HCT116 (cell line): ENCODE measurements around the gene KANSL1. TPM values are rescaled to one million over a fixed set of nuclear protein-coding genes. Genes with fewer than 3 reads are reported as not detected.

Source experiments
- ATAC-seq: fragments of 200-7000 bp; cut with Tn5 transposase; 2 replicates; pipeline ENCODE4 v1.9.1; 2020; ENCODE audit warnings: mild to moderate bottlenecking, moderate library complexity
- BruUV-seq: library from RNA; stranded (reverse); fragments of 400-500 nt; replicated peaks from 2 replicates; lab custom pipeline; 2021; lab: Mats Ljungman, UMichigan
- CTCF ChIA-PET: fragments of 300-600 bp; sonication (Branson Sonifier 250); formaldehyde crosslinking; loops from one replicate; lab custom pipeline; 2021; ENCODE audit warnings: antibody characterized with exemption; lab: Charles Lee
- POLR2A ChIA-PET: fragments of 300-600, 350-600 bp; sonication (Branson Sonifier 250); formaldehyde crosslinking; loops from one replicate; lab custom pipeline; 2021; ENCODE audit warnings: antibody characterized with exemption; lab: Charles Lee
- RAD21 ChIA-PET, 2 experiments: fragments of 300-600 bp; sonication (Branson Sonifier 250); formaldehyde crosslinking; loops; one replicate each; lab custom pipeline; 2023; ENCODE audit warnings: low total read pairs in 2 of 2; ENCODE audit not compliant: uncharacterized antibody in 2 of 2, unreplicated experiment in 2 of 2, low non-redundant PET in 1 of 2; lab: Charles Lee
- DNase-seq: peaks from one replicate; pipeline ENCODE4 v3.0.0-alpha.2; 2010; ENCODE audit warnings: low read depth, low spot score
- H2AFZ ChIP-seq: fragments of 200-600 bp; shearing (Covaris generic), sonication (generic); 2 replicates; pipeline ENCODE4 v1.6.1; 2017; ENCODE audit warnings: low read depth, mixed run types, mixed read lengths, antibody characterized with exemption, low read length; ENCODE audit not compliant: poor library complexity, severe bottlenecking
- H3K27ac ChIP-seq: 2 replicates; pipeline ENCODE4 v1.5.1; 2012; ENCODE audit warnings: low read depth, low read length
- H3K27me3 ChIP-seq: fragments of 200-600 bp; sonication (generic); 2 replicates; pipeline ENCODE4 v1.6.1; 2016; ENCODE audit warnings: mixed run types, low read length, mixed read lengths; ENCODE audit not compliant: insufficient read depth
- H3K36me3 ChIP-seq, 2 experiments: fragments of 200-500 bp in 1 of 2; fragments of 200-600 bp in 1 of 2; sonication (Bioruptor generic) in 1 of 2; sonication (generic) in 1 of 2; 2 replicates each; pipeline versions ENCODE4 v1.5.1 to v1.6.1; 2014 to 2016; ENCODE audit warnings: low read length in 2 of 2, inconsistent platforms in 1 of 2, mixed read lengths in 1 of 2, mixed run types in 1 of 2; ENCODE audit not compliant: insufficient read depth in 2 of 2, control insufficient read depth in 1 of 2
- H3K4me1 ChIP-seq, 2 experiments: fragments of 200-600 bp in 1 of 2; sonication (generic) in 1 of 2; 2 replicates each; pipeline versions ENCODE4 v1.5.1 to v1.6.1; 2012 to 2017; ENCODE audit warnings: low read length in 2 of 2, inconsistent platforms in 1 of 2, mild to moderate bottlenecking in 1 of 2, mixed read lengths in 1 of 2, mixed run types in 1 of 2, moderate library complexity in 1 of 2; ENCODE audit not compliant: insufficient read depth in 2 of 2, control insufficient read depth in 1 of 2
- H3K4me2 ChIP-seq: fragments of 200-600 bp; sonication (generic); 2 replicates; pipeline ENCODE4 v1.6.1; 2017; ENCODE audit warnings: mixed run types, low read length, mixed read lengths
- H3K4me3 ChIP-seq, 2 experiments: fragments of 200-600 bp in 1 of 2; sonication (generic) in 1 of 2; replicated peaks in 1 of 2; 2 replicates each; pipeline ENCODE4 v1.5.1; 2011 to 2016; ENCODE audit warnings: low read length in 2 of 2, control low read depth in 1 of 2, low read depth in 1 of 2, mild to moderate bottlenecking in 1 of 2, mixed read lengths in 1 of 2, mixed run types in 1 of 2
- H3K79me2 ChIP-seq: fragments of 200-600 bp; sonication (generic); 2 replicates; pipeline ENCODE4 v1.6.1; 2017; ENCODE audit warnings: mild to moderate bottlenecking, mixed run types, low read length, moderate library complexity, mixed read lengths; ENCODE audit not compliant: insufficient read depth
- H3K9ac ChIP-seq: fragments of 200-600 bp; sonication (generic); 2 replicates; pipeline ENCODE4 v1.6.1; 2016; ENCODE audit warnings: low read length, mixed read lengths
- H3K9me2 ChIP-seq: fragments of 200-600 bp; sonication (generic), shearing (Covaris generic); 2 replicates; pipeline ENCODE4 v1.6.1; 2017; ENCODE audit warnings: mixed run types, mild to moderate bottlenecking, moderate library complexity; ENCODE audit not compliant: insufficient read depth
- H3K9me3 ChIP-seq, 2 experiments: fragments of 200-500 bp in 1 of 2; fragments of 200-600 bp in 1 of 2; sonication (Bioruptor generic) in 1 of 2; sonication (generic) in 1 of 2; 2 replicates each; pipeline ENCODE4 v1.6.1; 2014 to 2017; ENCODE audit warnings: low read length in 2 of 2, mixed read lengths in 2 of 2, inconsistent platforms in 1 of 2, low read depth in 1 of 2, mild to moderate bottlenecking in 1 of 2, mixed run types in 1 of 2, moderate library complexity in 1 of 2; ENCODE audit not compliant: control insufficient read depth in 1 of 2, insufficient read depth in 1 of 2
- H4K20me1 ChIP-seq: fragments of 200-600 bp; sonication (generic), shearing (Covaris generic); 2 replicates; pipeline ENCODE4 v1.6.1; 2017; ENCODE audit warnings: mixed run types, mild to moderate bottlenecking, moderate library complexity; ENCODE audit not compliant: insufficient read depth
- ATF3 ChIP-seq: IDR thresholded peaks from 2 replicates; pipeline ENCODE4 v1.6.1; 2012
- CBX3 ChIP-seq: IDR thresholded peaks from 2 replicates; pipeline ENCODE4 v1.6.1; 2012; ENCODE audit warnings: low read depth
- CEBPB ChIP-seq: IDR thresholded peaks from 2 replicates; pipeline ENCODE4 v1.6.1; 2012; ENCODE audit warnings: low read depth
- CTCF ChIP-seq, 3 experiments: fragments of 200-600 bp in 1 of 3; sonication (generic) in 1 of 3; IDR thresholded peaks in 2 of 3; conservative IDR thresholded peaks in 1 of 3; 2 replicates each; pipeline ENCODE4 v1.5.1; 2012 to 2017; ENCODE audit warnings: low read depth in 2 of 3, low read length in 2 of 3, antibody characterized with exemption in 1 of 3, borderline replicate concordance in 1 of 3, control low read depth in 1 of 3, mild to moderate bottlenecking in 1 of 3, mixed read lengths in 1 of 3, mixed run types in 1 of 3, moderate library complexity in 1 of 3; ENCODE audit not compliant: insufficient read depth in 1 of 3
- ELF1 ChIP-seq: IDR thresholded peaks from 2 replicates; pipeline ENCODE4 v1.6.1; 2012; ENCODE audit warnings: low read depth, borderline replicate concordance
- FOSL1 ChIP-seq: IDR thresholded peaks from 2 replicates; pipeline ENCODE4 v1.6.1; 2012; ENCODE audit warnings: low read depth
- JUND ChIP-seq: IDR thresholded peaks from 2 replicates; pipeline ENCODE4 v1.6.1; 2012
- POLR2A ChIP-seq: IDR thresholded peaks from 2 replicates; pipeline ENCODE4 v1.7.0; 2011; ENCODE audit warnings: borderline replicate concordance; ENCODE audit not compliant: insufficient read depth, insufficient read length; ENCODE audit errors: extremely low read depth
- POLR2AphosphoS5 ChIP-seq: IDR thresholded peaks from 2 replicates; pipeline ENCODE4 v1.6.1; 2011; ENCODE audit warnings: mild to moderate bottlenecking, low read depth, low read length, moderate library complexity
- RAD21 ChIP-seq: IDR thresholded peaks from 2 replicates; pipeline ENCODE4 v1.6.1; 2012; ENCODE audit warnings: low read depth, mild to moderate bottlenecking
- REST ChIP-seq: IDR thresholded peaks from 2 replicates; pipeline ENCODE4 v1.6.1; 2012; ENCODE audit warnings: low read depth
- TCF7L2 ChIP-seq: IDR thresholded peaks from 2 replicates; pipeline ENCODE4 v1.7.0; 2011; ENCODE audit warnings: borderline replicate concordance, inconsistent platforms; ENCODE audit not compliant: insufficient read depth, insufficient read length; ENCODE audit errors: extremely low read depth
- YY1 ChIP-seq: IDR thresholded peaks from 2 replicates; pipeline ENCODE4 v1.6.1; 2011; ENCODE audit warnings: low read length, low read depth, moderate library complexity, mild to moderate bottlenecking; ENCODE audit not compliant: insufficient replicate concordance; ENCODE audit errors: extremely low read depth
- ZBTB33 ChIP-seq: IDR thresholded peaks from 2 replicates; pipeline ENCODE4 v1.6.1; 2011; ENCODE audit warnings: mild to moderate bottlenecking, low read length, moderate library complexity; ENCODE audit not compliant: insufficient replicate concordance; ENCODE audit errors: extremely low read depth
- ZFX ChIP-seq: fragments of 450-650 bp; IDR thresholded peaks from 2 replicates; pipeline ENCODE4 v1.6.1; 2017
- ZNF274 ChIP-seq: fragments of 200-500 bp; sonication (Bioruptor generic); IDR thresholded peaks from 2 replicates; pipeline ENCODE4 v1.6.1; 2014; ENCODE audit warnings: mild to moderate bottlenecking, low read depth, low read length, inconsistent platforms
- intact Hi-C: fragments of 100-400 bp; cut with micrococcal nuclease; formaldehyde crosslinking; loops from 2 replicates; pipeline ENCODE4 v1.10.0; 2022
- total RNA-seq: library from RNA; stranded (reverse); gene quantifications from one replicate; pipeline ENCODE4 v1.2.1, GENCODE V29; 2021; ENCODE audit not compliant: unreplicated experiment

The KANSL1 gene
- total RNA-seq, 1 experiment from 2014 or later, result 77.5 TPM

- Histone ChIP-seq H3K79me2 (peaks cover 36% of the 10 kb centered on the region), H3K36me3 (peaks cover 19 to 28% of the 10 kb centered on the region in 2 experiments), H3K4me1 (peaks cover 6 to 16% of the 10 kb centered on the region in 2 experiments), H3K9me2 (no peaks in the 10 kb centered on the region), H3K4me2 (no peak overlapping the region), H4K20me1 (peaks cover 3% of the 10 kb centered on the region; the same call in 1 of the 2 replicates)
- no peak for ATAC-seq
- TF ChIP-seq ZBTB33 (no peak), ZNF274 (no peak), FOSL1 (no peak), REST (no peak), POLR2AphosphoS5 (no peak), ELF1 (no peak), CTCF (IDR thresholded peaks at IDR 0.05 in 2 of 3, conservative IDR thresholded peaks at IDR 0.05 in 1 of 3; ENCODE audit: borderline replicate concordance in 1 of 3, insufficient read depth in 1 of 3, low read depth in 2 of 3, low read length in 2 of 3) (no peak), CBX3 (no peak), CEBPB (no peak), TCF7L2 (no peak), JUND (no peak), ZFX (no peak), POLR2A (no peak), YY1 (no peak), ATF3 (no peak), RAD21 (no peak)
- TF ChIP-seq, all 23 proteins: peak for 0
- intact Hi-C loops, result no loop called here
- no peaks in the 10 kb centered on the region for H3K27me3 ChIP-seq
- no peak overlapping the region for H3K4me3 ChIP-seq
- DNase-seq, result no peak
- no peak overlapping the region for H2AFZ ChIP-seq
- no peak overlapping the region for H3K27ac ChIP-seq
- RAD21 ChIA-PET, result no interaction called here
- H3K9ac ChIP-seq, result no peak overlapping the region
- CTCF ChIA-PET, result interaction anchor here (3.8 kb wide), 1 partner anchor 20 kb away, joined by 13 read pairs; no protein-coding TSS in a partner anchor
- H3K9me3 ChIP-seq, result no peaks in the 10 kb centered on the region
- POLR2A ChIA-PET, result no interaction called here
- BruUV-seq, result no TSS peak
Measured at GRCh38 chr17:46064460-46064859, 128.8 kb downstream of the KANSL1 start.
